T-cell (primary cell): ENCODE results near the gene LNP1. TPM values are rescaled to one million over a fixed set of nuclear protein-coding genes. Genes with fewer than 3 reads are reported as not detected.
"Not testable (repeated sequence)": the region's sequence is repeated elsewhere in the genome, so short reads cannot be mapped to it uniquely, and the experiment has no call there.

Experiments
- ATAC-seq, 4 experiments: fragments of 200-7000 bp in 3 of 4; fragments of 150-1000 bp in 1 of 4; cut with Tn5 transposase; replicated peaks in 1 of 4; 1 replicate in 3 of 4; 2 replicates in 1 of 4; pipeline ENCODE4 v1.10.0; 2021; ENCODE audit warnings: moderate library complexity in 3 of 4, mild to moderate bottlenecking in 2 of 4, moderate number of reproducible peaks in 1 of 4
- CTCF ChIA-PET, 2 donors: fragments of 300-600 bp; sonication (Branson Sonifier 250); formaldehyde crosslinking; loops; one replicate each; lab custom pipeline; 2022; ENCODE audit warnings: antibody characterized with exemption in 2 of 2; lab: Charles Lee
- POLR2A ChIA-PET, 2 donors: fragments of 300-600 bp; sonication (Branson Sonifier 250); formaldehyde crosslinking; loops; one replicate each; lab custom pipeline; 2022; ENCODE audit warnings: antibody characterized with exemption in 2 of 2; lab: Charles Lee
- DNase-seq, 35 experiments: peaks; one replicate each; pipeline versions ENCODE4 v3.0.0 to v3.0.0-alpha.2; 2013 to 2023
- H3K27ac ChIP-seq: one replicate; pipeline ENCODE4 v1.5.1; 2013; ENCODE audit warnings: low read length
- H3K27me3 ChIP-seq, 2 experiments: replicated peaks in 1 of 2; 1 replicate in 1 of 2; 2 replicates in 1 of 2; pipeline versions ENCODE4 v1.6.1 to v1.7.0; 2013; ENCODE audit warnings: low read length in 1 of 2, mixed read lengths in 1 of 2; ENCODE audit not compliant: control insufficient read depth in 2 of 2, insufficient read depth in 2 of 2; ENCODE audit errors: extremely low read depth in 1 of 2
- H3K36me3 ChIP-seq, 2 donors: 1 replicate in 1 of 2; 2 replicates in 1 of 2; pipeline versions ENCODE4 v1.6.1 to v1.7.0; 2013; ENCODE audit warnings: low read length in 1 of 2; ENCODE audit not compliant: control insufficient read depth in 2 of 2, insufficient read depth in 1 of 2; ENCODE audit errors: extremely low read depth in 1 of 2
- H3K4me1 ChIP-seq, 2 experiments: 1 replicate in 1 of 2; 2 replicates in 1 of 2; pipeline versions ENCODE4 v1.6.1 to v1.7.0; 2013; ENCODE audit warnings: low read length in 2 of 2, mixed read lengths in 1 of 2; ENCODE audit not compliant: insufficient read depth in 2 of 2, control insufficient read depth in 1 of 2; ENCODE audit errors: extremely low read depth in 1 of 2
- H3K4me3 ChIP-seq, 2 donors: 1 replicate in 1 of 2; 2 replicates in 1 of 2; pipeline versions ENCODE4 v1.5.1 to v1.7.0; 2013; ENCODE audit warnings: mild to moderate bottlenecking in 2 of 2, low read length in 1 of 2, moderate library complexity in 1 of 2; ENCODE audit not compliant: control insufficient read depth in 1 of 2; ENCODE audit errors: extremely low read depth in 1 of 2
- H3K9me3 ChIP-seq: 2 replicates; pipeline ENCODE4 v1.7.0; 2013
- H3K27ac Mint-ChIP-seq, 2 donors: one replicate each; pipeline ENCODE4 v1.8.0; 2020 to 2021; ENCODE audit warnings: mild to moderate bottlenecking in 2 of 2, mixed read lengths in 2 of 2
- H3K27me3 Mint-ChIP-seq, 2 donors: one replicate each; pipeline ENCODE4 v1.8.0; 2021 to 2022; ENCODE audit warnings: mixed read lengths in 2 of 2
- H3K36me3 Mint-ChIP-seq: one replicate; pipeline ENCODE4 v1.8.0; 2021; ENCODE audit warnings: mixed read lengths
- H3K4me1 Mint-ChIP-seq, 3 donors: one replicate each; pipeline ENCODE4 v1.8.0; 2020 to 2022; ENCODE audit warnings: mixed read lengths in 3 of 3, mild to moderate bottlenecking in 1 of 3
- H3K4me3 Mint-ChIP-seq, 3 donors: one replicate each; pipeline ENCODE4 v1.8.0; 2020 to 2022; ENCODE audit warnings: mild to moderate bottlenecking in 3 of 3, mixed read lengths in 3 of 3, moderate library complexity in 3 of 3
- H3K9me3 Mint-ChIP-seq, 3 donors: one replicate each; pipeline ENCODE4 v1.8.0; 2020 to 2022; ENCODE audit warnings: mixed read lengths in 3 of 3
- WGBS: methylation state at CpG from one replicate; pipeline ENCODE4 v1.1.5; 2013; ENCODE audit warnings: missing lambda C conversion rate; ENCODE audit not compliant: insufficient coverage; 5-methylcytosine and 5-hydroxymethylcytosine counted together
- total RNA-seq, 35 experiments: library from RNA in 6 of 35; stranded (reverse) in 6 of 35; fragments of 120-200 nt in 1 of 35; gene quantifications; one replicate each; pipeline versions ENCODE4 v1.2.1 to v1.2.4 and lab custom pipeline; 2013 to 2026

The LNP1 gene
- total RNA-seq, 5 donors from 2014 or later (not counting 1 experiment from before 2014, with no cell fraction given), result 0.88 to 1.7 (median 1.4) TPM

DNA sequence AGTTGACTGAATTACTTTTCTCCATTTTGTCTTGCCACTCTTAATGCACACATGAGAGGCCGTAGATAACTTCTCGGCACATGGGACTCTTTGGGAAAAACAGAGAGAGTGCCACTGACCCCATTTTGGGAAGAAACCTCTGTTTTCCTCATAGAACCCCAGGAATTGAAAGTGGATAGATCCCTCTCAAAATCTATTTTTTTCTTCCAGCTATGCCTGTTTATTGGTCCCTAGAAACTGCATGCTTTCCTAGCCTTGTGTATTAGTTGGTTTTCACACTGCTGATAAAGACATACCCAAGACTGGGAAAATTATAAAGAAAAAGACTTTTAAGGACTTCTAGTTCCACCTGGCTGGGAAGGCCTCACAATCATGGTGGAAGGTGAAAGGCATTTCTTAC is 67.3 kb downstream of the LNP1 start:
- no peak overlapping the region for H3K4me3 ChIP-seq
- Mint-ChIP-seq H3K27ac (no peak overlapping the region), H3K9me3 (peaks cover 7 to 17% (median 11%) of the 10 kb centered on the region in 3 donors), H3K36me3 (peaks cover 3% of the 10 kb centered on the region), H3K27me3 (peaks cover 0 to 5% of the 10 kb centered on the region in 2 donors), H3K4me1 (peaks cover 8 to 11% (median 10%) of the 10 kb centered on the region in 3 donors), H3K4me3 (no peak overlapping the region)
- WGBS, result no CpG with 5 or more reads among the region's 2 CpGs
- no peaks in the 10 kb centered on the region for H3K4me1 ChIP-seq
- H3K27ac ChIP-seq, result no peak overlapping the region
- H3K27me3 ChIP-seq, result peaks cover 0 to 2% of the 10 kb centered on the region in 2 experiments
- H3K36me3 ChIP-seq, result no peaks in the 10 kb centered on the region
- no peak for DNase-seq
- ATAC-seq, result no peak
- H3K9me3 ChIP-seq, result no peaks in the 10 kb centered on the region
- ChIA-PET POLR2A (interaction anchor here in 1 of 2 donors (0.6 kb wide), 1 partner anchor 24 kb away, joined by 9 read pairs; no protein-coding TSS in a partner anchor), CTCF (interaction anchor here in 1 of 2 donors (0.7 kb wide), 1 partner anchor 249 kb away, joined by 4 read pairs; no protein-coding TSS in a partner anchor)

GRCh38 chr3:100470951-100471350 is 69.6 kb downstream of the LNP1 start:
- no peaks in the 10 kb centered on the region for H3K4me1 ChIP-seq
- no peaks in the 10 kb centered on the region for H3K36me3 ChIP-seq
- H3K4me3 ChIP-seq, result no peak overlapping the region
- no peak for DNase-seq
- Mint-ChIP-seq H3K4me3 (no peak overlapping the region), H3K27ac (no peak overlapping the region), H3K36me3 (peaks cover 3% of the 10 kb centered on the region), H3K9me3 (peaks cover 7 to 17% (median 11%) of the 10 kb centered on the region in 3 donors), H3K27me3 (peaks cover 0 to 5% of the 10 kb centered on the region in 2 donors), H3K4me1 (peaks cover 6 to 10% (median 8%) of the 10 kb centered on the region in 3 donors)
- no peak for ATAC-seq
- no CpG with 5 or more reads among the region's 1 CpG for WGBS
- POLR2A ChIA-PET, result no interaction called here
- peaks cover 0 to 2% of the 10 kb centered on the region in 2 experiments for H3K27me3 ChIP-seq
- H3K27ac ChIP-seq, result no peak overlapping the region
- no peaks in the 10 kb centered on the region for H3K9me3 ChIP-seq
- CTCF ChIA-PET, result interaction anchor here in 1 of 2 donors (1.1 kb wide), 1 partner anchor 8 kb away, joined by 3 read pairs; no protein-coding TSS in a partner anchor

GRCh38 chr3:100471444-100471843 is 70.1 kb downstream of the LNP1 start:
- ChIA-PET POLR2A (no interaction called here), CTCF (interaction anchor here in 1 of 2 donors (1.1 kb wide), 1 partner anchor 9 kb away, joined by 3 read pairs; no protein-coding TSS in a partner anchor)
- Histone ChIP-seq H3K4me3 (no peak overlapping the region), H3K27me3 (no peaks in the 10 kb centered on the region), H3K36me3 (no peaks in the 10 kb centered on the region), H3K27ac (no peak overlapping the region), H3K4me1 (no peaks in the 10 kb centered on the region), H3K9me3 (no peaks in the 10 kb centered on the region)
- 67% methylated on average over 1 of the region's 2 CpGs for WGBS
- H3K27ac Mint-ChIP-seq, result no peak overlapping the region
- no peak overlapping the region for H3K4me3 Mint-ChIP-seq
- ATAC-seq, result no peak
- peaks cover 3% of the 10 kb centered on the region for H3K36me3 Mint-ChIP-seq
- peaks cover 0 to 8% of the 10 kb centered on the region in 2 donors for H3K27me3 Mint-ChIP-seq
- DNase-seq, result no peak
- H3K9me3 Mint-ChIP-seq, result peaks cover 7 to 17% (median 11%) of the 10 kb centered on the region in 3 donors
- H3K4me1 Mint-ChIP-seq, result peaks cover 2 to 5% (median 3%) of the 10 kb centered on the region in 3 donors

DNA sequence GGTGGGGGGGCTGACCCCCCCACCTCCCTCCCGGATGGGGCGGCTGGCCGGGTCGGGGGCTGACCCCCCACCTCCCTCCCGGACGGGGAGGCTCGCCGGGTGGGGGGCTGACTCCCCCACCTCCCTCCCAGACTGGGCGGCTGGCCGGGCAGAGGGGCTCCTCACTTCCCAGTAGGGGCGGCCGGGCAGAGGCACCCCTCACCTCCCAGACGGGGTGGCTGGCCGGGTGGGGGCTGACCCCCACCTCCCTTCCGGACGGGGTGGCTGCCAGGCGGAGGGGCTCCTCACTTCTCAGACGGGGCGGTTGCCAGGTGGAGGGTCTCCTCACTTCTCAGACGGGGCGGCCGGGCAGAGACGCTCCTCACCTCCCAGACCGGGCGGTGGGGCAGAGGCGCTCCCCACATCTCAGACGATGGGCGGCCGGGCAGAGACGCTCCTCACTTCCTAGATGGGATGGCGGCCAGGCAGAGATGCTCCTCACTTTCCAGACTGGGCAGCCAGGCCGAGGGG is 76.6 kb downstream of the LNP1 start:
- peaks cover 8 to 11% of the 10 kb centered on the region in 2 donors for H3K27me3 Mint-ChIP-seq
- H3K36me3 ChIP-seq, CTCF ChIA-PET, H3K4me3 Mint-ChIP-seq, H3K36me3 Mint-ChIP-seq, DNase-seq, H3K9me3 Mint-ChIP-seq, H3K27ac Mint-ChIP-seq, H3K4me1 ChIP-seq, H3K4me1 Mint-ChIP-seq, H3K9me3 ChIP-seq, H3K27ac ChIP-seq, H3K4me3 ChIP-seq, H3K27me3 ChIP-seq, POLR2A ChIA-PET, ATAC-seq: not testable (repeated sequence)
- 93% methylated on average over 9 of the region's 32 CpGs for WGBS

GRCh38 chr3:100478521-100478920 is 77.2 kb downstream of the LNP1 start:
- H3K4me1 ChIP-seq, H3K9me3 Mint-ChIP-seq, ATAC-seq, H3K4me1 Mint-ChIP-seq, H3K27ac ChIP-seq, DNase-seq, H3K4me3 Mint-ChIP-seq, H3K4me3 ChIP-seq, H3K9me3 ChIP-seq, H3K27me3 ChIP-seq, CTCF ChIA-PET, H3K36me3 Mint-ChIP-seq, H3K27ac Mint-ChIP-seq, POLR2A ChIA-PET, H3K36me3 ChIP-seq: not testable (repeated sequence)
- WGBS, result 100% methylated on average over 4 of the region's 25 CpGs
- peaks cover 11% of the 10 kb centered on the region in 2 donors for H3K27me3 Mint-ChIP-seq

DNA sequence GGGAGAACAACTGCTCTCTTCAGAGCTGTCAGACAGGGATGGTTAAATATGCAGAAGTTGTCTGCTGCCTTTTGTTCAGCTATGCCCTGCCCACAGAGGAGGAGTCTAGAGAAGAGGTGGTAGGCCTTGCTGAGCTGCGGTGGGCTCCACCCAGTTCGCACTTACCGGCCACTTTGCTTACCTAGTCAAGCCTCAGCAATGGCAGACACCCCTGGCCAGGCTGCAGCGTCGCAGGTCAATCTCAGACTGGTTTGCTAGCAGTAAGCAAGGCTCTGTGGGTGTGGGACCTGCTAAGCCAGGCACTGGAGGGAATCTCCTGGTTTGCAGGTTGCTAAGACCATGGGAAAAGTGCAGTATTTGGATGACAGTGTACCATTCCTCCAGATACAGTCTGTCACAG is 78.7 kb downstream of the LNP1 start:
- no peak overlapping the region for H3K4me3 Mint-ChIP-seq
- no peaks in the 10 kb centered on the region for H3K27me3 ChIP-seq
- no peaks in the 10 kb centered on the region for H3K9me3 Mint-ChIP-seq
- no peaks in the 10 kb centered on the region for H3K4me1 ChIP-seq
- no peak overlapping the region for H3K4me3 ChIP-seq
- H3K4me1 Mint-ChIP-seq, result peaks cover 0 to 4% (median 0%) of the 10 kb centered on the region in 3 donors
- peaks cover 14 to 20% of the 10 kb centered on the region in 2 donors for H3K27me3 Mint-ChIP-seq
- ChIA-PET POLR2A (no interaction called here), CTCF (no interaction called here)
- WGBS, result 86% methylated on average over 5 of the region's 5 CpGs
- H3K27ac Mint-ChIP-seq, result no peak overlapping the region
- no peaks in the 10 kb centered on the region for H3K36me3 ChIP-seq
- H3K9me3 ChIP-seq, result no peaks in the 10 kb centered on the region
- H3K27ac ChIP-seq, result no peak overlapping the region
- no peaks in the 10 kb centered on the region for H3K36me3 Mint-ChIP-seq
- DNase-seq (no peak), ATAC-seq (no peak)
